T-helper 2 cell treated with Interferon-gamma antibody and Interleukin-4, amounts not matched to agents 5 μg/mL and 100 μg/mL, for 36 hours (primary cell): ENCODE measurements around the gene SDR39U1.
"Not testable (repeated sequence)": the region's sequence is repeated elsewhere in the genome, so short reads cannot be mapped to it uniquely, and the experiment has no call there.

Source experiments
- DNase-seq: peaks from one replicate; pipeline ENCODE4 v3.0.0; 2021; ENCODE audit warnings: low spot score
- H3K27ac Mint-ChIP-seq: one replicate; pipeline ENCODE4 v1.8.0; 2021; ENCODE audit warnings: mild to moderate bottlenecking, mixed read lengths
- H3K27me3 Mint-ChIP-seq: one replicate; pipeline ENCODE4 v1.8.0; 2021; ENCODE audit warnings: low read depth, mixed read lengths
- H3K36me3 Mint-ChIP-seq: one replicate; pipeline ENCODE4 v1.8.0; 2021; ENCODE audit warnings: low read depth, mixed read lengths
- H3K4me1 Mint-ChIP-seq: one replicate; pipeline ENCODE4 v1.8.0; 2021; ENCODE audit warnings: low read depth, mixed read lengths
- H3K4me3 Mint-ChIP-seq: one replicate; pipeline ENCODE4 v1.8.0; 2022; ENCODE audit warnings: mild to moderate bottlenecking, moderate library complexity, mixed read lengths
- H3K9me3 Mint-ChIP-seq: one replicate; pipeline ENCODE4 v1.8.0; 2021; ENCODE audit warnings: mixed read lengths

The SDR39U1 gene, protein sequence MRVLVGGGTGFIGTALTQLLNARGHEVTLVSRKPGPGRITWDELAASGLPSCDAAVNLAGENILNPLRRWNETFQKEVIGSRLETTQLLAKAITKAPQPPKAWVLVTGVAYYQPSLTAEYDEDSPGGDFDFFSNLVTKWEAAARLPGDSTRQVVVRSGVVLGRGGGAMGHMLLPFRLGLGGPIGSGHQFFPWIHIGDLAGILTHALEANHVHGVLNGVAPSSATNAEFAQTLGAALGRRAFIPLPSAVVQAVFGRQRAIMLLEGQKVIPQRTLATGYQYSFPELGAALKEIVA

DNA sequence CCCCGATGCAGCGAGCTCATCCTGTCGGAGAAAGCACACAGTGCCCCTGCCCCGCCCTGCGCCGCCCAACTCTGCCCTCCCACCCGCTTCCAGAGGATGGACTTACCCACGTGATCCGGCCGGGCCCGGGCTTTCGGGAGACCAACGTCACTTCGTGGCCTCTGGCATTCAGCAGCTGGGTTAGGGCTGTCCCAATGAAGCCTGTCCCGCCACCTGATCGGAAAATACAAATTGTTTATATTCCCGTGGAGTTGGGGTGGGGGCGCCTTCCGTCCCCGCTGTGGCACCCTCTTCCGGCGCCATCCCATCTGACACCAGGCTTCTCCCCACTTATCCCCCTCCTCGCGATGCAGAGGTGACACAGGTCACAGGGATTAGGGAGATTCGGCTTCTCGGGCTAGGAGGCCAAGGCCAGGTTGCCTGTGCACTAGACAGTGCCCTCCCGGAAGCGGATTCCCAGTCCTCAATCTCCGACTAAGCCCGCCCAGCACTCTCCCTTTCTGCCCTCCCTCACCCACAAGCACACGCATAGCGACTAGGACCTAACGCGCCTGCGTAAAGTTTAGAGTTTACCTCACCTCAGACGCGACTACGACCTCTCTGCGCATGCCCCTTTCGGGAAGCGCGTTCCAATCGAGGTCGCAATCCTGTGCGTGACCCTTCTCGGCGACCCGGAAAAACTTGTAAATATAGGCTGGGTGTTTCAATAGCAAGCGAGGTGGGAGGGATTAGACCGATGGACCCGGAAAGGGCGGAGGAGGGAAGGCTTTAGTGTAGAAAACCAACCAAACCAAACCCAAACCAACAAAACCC, at the start of gene SDR39U1:
Gene SDR39U1, minus strand, starts transcription at position 537 of the 813 bp plus-strand sequence. Its CDS starts 7 bp downstream, at position 530.
- DNase-seq: peak; percentile 98
- Mint-ChIP-seq H3K4me3 (peak within 1 kb of the TSS; percentile 92), H3K9me3 (no peaks in the 10 kb centered on the region), H3K27me3 (no peaks in the 10 kb centered on the region), H3K27ac (peak within 1 kb of the TSS; percentile 97), H3K4me1 (peaks cover 41% of the 10 kb centered on the region), H3K36me3 (peaks cover 42% of the 10 kb centered on the region)

DNA sequence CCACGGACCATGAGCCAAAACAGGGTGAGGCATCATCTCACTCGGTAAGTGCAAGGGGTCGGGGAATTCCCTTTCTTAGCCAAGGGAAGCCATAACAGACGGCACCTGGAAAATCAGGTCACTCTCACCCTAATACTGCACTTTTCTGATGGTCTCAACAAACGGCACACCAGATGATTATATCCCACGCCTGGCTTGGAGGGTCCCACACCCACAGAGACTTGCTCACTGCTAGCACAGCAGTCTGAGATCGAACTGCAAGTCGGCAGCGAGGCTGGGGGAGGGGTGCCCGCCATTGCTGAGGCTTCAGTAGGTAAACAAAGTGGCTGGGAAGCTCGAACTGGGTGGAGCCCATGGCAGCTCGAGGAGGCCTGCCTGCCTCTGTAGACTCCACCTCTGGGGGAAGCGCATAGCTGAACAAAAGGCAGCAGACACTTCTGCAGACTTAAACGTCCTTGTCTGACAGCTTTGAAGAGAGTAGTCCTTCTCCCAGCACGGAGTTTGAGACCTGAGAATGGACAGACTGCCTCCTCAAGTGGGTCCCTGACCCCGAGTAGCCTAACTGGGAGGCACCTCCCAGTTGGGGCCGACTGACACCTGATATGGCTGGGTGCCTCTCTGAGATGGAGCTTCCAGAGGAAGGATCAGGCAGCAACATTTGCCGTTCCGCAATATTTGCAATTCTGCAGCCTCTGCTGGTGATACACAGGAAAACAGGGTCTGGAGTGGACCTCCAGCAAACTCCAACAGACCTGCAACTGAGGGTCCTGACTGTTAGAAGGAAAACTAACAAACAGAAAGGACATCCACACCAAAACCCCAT, 49.2 kb upstream of the SDR39U1 start:
- H3K27me3 Mint-ChIP-seq, H3K4me3 Mint-ChIP-seq: not testable (repeated sequence)

DNA sequence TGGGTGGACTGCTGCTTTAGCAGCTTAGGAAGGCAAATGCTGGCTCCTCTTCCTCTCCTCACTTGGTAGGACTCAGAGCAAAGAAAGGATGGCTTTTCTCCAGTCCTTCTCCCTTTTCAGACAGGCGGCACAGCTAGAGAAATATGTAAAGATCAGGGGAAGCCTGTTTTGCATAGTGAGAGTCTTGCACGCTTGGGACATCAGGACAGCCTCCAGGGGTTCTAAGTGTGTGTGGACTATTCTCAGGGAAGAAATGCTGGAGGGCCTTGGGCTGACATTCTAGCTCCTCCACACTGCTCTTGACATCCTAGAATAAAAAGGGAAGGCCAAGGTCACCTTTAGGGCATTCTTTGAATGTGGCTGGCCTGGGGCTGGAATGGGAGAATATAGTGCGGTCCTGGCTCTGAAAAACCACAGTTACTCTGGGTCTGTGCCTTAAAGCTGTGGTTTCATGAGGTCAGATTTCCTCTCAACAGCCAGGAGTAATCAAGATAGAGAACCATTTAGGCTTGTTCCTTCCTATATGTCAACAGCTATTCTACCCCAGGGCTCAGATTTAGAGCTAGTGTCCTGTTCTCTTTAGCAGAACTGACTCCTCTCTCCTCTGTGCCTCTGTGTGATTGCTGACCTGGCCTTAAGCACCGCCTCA, 41.2 kb upstream of the SDR39U1 start:
- DNase-seq: no peak
- no peaks in the 10 kb centered on the region for H3K27me3 Mint-ChIP-seq
- H3K27ac Mint-ChIP-seq: peak overlapping the region; percentile 55
- no peaks in the 10 kb centered on the region for H3K9me3 Mint-ChIP-seq
- H3K36me3 Mint-ChIP-seq: no peaks in the 10 kb centered on the region
- peak overlapping the region; percentile 52 for H3K4me3 Mint-ChIP-seq
- H3K4me1 Mint-ChIP-seq: peaks cover 17% of the 10 kb centered on the region

More for the DNA sequence above, 49.2 kb upstream of the SDR39U1 start:
- H3K9me3 Mint-ChIP-seq, H3K4me1 Mint-ChIP-seq, H3K27ac Mint-ChIP-seq, DNase-seq, H3K36me3 Mint-ChIP-seq: not testable (repeated sequence)

DNA sequence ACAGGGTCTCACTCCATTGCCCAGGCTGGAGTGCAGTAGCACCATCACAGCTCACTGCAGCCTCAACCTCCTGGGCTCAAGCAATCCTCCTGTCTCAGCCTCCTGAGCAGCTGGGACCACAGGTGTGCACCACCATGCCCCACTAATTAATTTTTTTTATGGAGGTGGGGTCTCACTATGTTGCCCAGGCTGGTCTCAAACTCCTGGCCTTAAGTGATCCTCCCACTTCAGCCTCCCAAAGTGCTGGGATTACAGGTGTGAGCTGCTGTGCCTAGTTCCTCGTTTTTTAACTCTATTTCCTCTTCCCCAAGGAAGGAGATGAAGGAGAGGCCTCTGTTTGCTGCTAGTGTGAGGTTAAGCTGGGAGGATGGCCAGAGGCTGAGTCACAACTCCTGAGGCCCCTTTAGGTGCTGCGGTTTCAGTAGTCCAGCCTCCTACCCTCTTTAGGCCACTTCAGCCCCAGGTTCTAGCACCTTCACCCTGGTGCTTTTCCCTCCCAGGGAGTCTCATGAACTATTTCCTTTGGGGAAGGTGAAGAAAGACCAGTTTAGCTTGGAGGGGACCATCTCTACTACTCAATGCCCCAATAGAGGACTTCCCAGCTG, 40.2 kb upstream of the SDR39U1 start:
- not testable (repeated sequence) for DNase-seq, H3K4me3 Mint-ChIP-seq, H3K27ac Mint-ChIP-seq

DNA sequence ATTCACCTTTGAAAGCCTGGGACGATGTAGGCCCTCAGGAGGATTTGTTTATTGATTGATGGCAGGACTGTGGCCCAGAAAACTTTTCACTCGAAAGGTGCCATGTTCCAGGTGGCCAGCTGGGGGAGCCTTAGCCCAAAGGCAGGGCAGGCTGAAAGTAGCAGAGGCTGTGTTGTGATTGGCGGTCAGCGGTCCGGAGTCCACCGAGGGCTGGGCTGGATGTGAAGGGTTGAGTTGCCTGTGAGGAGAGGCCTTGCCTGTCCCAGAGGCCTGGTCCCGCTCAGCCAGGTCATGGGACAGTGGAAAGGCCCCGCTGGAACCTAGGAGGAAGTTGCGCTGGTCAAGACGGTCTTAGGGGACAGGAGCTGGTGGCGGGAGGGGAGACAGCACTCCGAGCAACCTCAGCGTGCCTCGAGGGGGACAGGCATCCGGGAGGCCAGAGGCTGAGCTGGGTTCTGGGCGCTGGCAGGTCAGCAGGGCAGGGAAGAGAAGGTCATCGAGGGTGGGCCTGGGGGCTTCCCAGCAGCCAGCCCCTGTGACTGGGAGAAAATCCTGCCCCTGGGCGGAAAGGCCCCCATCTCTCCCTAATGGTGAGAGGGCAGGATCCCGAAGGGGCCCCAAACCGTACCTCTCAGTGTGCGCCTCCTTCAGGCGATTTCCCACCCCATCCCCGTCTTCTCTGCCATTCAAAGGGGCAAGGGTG, 39.2 kb upstream of the SDR39U1 start:
- Mint-ChIP-seq H3K27ac (peak overlapping the region; percentile 39), H3K9me3 (no peaks in the 10 kb centered on the region), H3K4me1 (peaks cover 17% of the 10 kb centered on the region), H3K4me3 (peak overlapping the region; percentile 64), H3K36me3 (no peaks in the 10 kb centered on the region), H3K27me3 (no peaks in the 10 kb centered on the region)
- peak; percentile 43 for DNase-seq

More for the DNA sequence above, 40.2 kb upstream of the SDR39U1 start:
- not testable (repeated sequence) for H3K36me3 Mint-ChIP-seq, H3K27me3 Mint-ChIP-seq, H3K9me3 Mint-ChIP-seq
- peaks cover 17% of the 10 kb centered on the region for H3K4me1 Mint-ChIP-seq

DNA sequence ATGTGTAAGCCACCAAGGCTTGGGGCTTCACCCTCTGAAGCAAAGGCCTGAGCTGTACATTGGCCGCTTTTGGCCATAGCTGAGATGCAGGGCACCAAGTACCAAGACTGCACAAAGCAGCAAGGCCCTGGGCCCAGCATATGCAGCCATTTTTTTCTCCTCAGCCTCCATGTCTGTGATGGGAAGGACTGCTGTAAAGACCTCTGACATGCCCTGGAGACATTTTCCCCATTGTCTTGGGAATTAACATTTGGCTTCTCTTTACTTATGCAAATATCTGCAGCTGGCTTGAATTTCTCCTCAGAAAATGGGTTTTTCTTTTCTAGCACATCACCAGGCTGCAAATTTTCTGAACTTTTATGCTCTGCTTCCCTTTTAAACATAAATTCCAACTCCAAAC, 37.4 kb upstream of the SDR39U1 start:
- not testable (repeated sequence) for H3K9me3 Mint-ChIP-seq

DNA sequence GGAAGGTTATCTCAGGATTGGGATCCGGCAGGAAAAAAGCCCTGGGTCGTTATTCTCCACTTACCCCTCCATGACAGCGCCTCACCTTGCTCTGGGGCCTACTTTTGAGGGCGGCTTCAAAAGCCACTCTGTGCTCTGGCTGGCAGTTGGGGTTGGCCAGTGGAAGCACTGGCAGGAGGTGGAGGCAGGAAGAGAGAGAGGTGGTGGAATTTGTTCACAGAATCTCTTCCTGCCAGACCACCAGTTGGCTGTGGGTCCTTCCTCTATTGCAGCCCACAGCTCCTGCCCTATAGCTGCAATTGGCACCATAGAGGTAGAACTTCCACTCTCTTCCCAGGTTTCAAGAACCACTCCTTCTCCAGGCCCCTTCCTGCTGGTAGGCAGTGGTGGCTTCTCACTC, 32.7 kb upstream of the SDR39U1 start:
- Mint-ChIP-seq H3K4me3 (no peak overlapping the region), H3K36me3 (no peaks in the 10 kb centered on the region), H3K27me3 (no peaks in the 10 kb centered on the region), H3K27ac (no peak overlapping the region), H3K9me3 (no peaks in the 10 kb centered on the region), H3K4me1 (no peaks in the 10 kb centered on the region)
- no peak for DNase-seq

More for the DNA sequence above, 37.4 kb upstream of the SDR39U1 start:
- not testable (repeated sequence) for H3K27ac Mint-ChIP-seq, H3K36me3 Mint-ChIP-seq, DNase-seq, H3K4me3 Mint-ChIP-seq, H3K27me3 Mint-ChIP-seq
- H3K4me1 Mint-ChIP-seq: peaks cover 17% of the 10 kb centered on the region

DNA sequence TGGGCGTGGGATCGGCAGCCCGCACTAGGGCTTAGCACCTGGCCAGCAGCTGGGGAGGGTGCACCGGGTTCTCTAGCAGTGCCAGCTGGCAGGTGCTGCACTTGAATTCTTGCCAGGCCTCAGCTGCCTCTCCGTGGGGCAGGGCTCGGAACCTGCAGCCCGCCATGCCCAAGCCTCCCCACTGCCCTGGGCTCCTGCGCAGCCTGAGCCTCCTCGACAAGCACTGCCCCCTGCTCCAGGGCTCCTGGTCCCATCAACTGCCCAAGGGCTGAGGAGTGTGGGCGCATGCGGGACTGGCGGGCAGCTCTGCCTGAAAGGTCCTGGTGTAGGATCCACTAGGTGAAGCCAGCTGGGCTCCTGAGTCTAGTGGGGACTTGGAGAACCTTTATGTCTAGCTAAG, 30.6 kb upstream of the SDR39U1 start:
- Mint-ChIP-seq H3K36me3 (no peaks in the 10 kb centered on the region), H3K27me3 (peaks cover 4% of the 10 kb centered on the region), H3K4me1 (no peaks in the 10 kb centered on the region), H3K27ac (no peak overlapping the region), H3K9me3 (no peaks in the 10 kb centered on the region), H3K4me3 (no peak overlapping the region)
- no peak for DNase-seq

DNA sequence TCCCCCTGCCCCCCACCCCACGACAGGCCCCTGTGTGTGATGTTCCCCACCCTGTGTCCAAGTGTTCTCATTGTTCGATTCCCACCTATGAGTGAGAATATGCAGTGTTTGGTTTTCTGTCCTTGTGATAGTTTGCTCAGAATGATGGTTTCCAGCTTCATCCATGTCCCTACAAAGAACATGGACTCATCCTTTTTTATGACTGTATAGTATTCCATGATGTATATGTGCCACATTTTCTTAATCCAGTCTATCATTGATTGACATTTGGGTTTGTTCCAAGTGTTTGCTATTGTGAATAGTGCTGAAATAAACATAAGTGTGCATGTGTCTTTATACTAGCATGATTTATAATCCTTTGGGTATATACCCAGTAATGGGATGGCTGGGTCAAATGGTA, 27.9 kb upstream of the SDR39U1 start:
- not testable (repeated sequence) for H3K27me3 Mint-ChIP-seq, H3K27ac Mint-ChIP-seq, H3K4me3 Mint-ChIP-seq, H3K9me3 Mint-ChIP-seq, H3K36me3 Mint-ChIP-seq, DNase-seq, H3K4me1 Mint-ChIP-seq

DNA sequence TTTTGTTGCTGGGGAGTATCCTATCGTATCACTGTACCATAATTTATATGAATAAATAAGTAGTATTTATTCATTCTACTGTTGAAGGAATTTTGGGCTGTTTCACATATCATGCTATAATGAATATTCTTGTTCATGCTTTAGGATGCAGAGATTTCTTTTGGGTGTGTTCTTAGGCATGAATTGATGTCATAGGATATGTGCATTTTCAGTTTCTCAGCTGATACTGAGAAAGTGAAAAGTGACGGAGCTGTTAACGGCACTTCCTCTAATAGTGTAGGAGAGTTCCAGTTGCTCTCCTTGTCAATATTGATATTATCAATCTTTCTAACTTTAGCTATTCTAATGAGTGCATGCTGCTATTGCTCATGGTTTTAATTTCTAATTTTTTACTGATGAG, 23.2 kb upstream of the SDR39U1 start:
- H3K27me3 Mint-ChIP-seq: peaks cover 4% of the 10 kb centered on the region
- no peak overlapping the region for H3K4me3 Mint-ChIP-seq
- no peak for DNase-seq
- no peaks in the 10 kb centered on the region for H3K36me3 Mint-ChIP-seq
- peaks cover 5% of the 10 kb centered on the region for H3K4me1 Mint-ChIP-seq
- no peaks in the 10 kb centered on the region for H3K9me3 Mint-ChIP-seq
- H3K27ac Mint-ChIP-seq: no peak overlapping the region

DNA sequence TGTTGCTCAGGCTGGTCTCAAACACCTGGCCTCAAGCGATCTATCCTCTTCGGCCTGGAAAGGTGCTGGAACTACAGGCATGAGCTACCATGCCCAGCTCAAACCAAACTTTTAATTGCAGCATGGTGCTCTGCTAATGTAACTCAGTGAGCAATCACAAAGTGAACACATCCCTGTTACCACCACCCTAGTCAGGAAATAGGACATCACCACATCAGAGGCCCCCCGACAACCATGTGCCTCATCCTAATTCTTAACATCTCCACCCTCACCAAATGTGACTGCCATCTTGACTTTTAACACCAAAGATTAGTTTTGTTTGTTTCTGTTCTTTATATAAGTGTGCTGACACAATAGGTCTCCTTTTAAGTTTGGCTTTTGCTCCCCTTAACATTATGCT, 22.8 kb upstream of the SDR39U1 start:
- Mint-ChIP-seq H3K9me3 (no peaks in the 10 kb centered on the region), H3K27ac (no peak overlapping the region), H3K4me3 (no peak overlapping the region), H3K4me1 (peaks cover 5% of the 10 kb centered on the region), H3K36me3 (no peaks in the 10 kb centered on the region), H3K27me3 (peaks cover 4% of the 10 kb centered on the region)
- DNase-seq: no peak

DNA sequence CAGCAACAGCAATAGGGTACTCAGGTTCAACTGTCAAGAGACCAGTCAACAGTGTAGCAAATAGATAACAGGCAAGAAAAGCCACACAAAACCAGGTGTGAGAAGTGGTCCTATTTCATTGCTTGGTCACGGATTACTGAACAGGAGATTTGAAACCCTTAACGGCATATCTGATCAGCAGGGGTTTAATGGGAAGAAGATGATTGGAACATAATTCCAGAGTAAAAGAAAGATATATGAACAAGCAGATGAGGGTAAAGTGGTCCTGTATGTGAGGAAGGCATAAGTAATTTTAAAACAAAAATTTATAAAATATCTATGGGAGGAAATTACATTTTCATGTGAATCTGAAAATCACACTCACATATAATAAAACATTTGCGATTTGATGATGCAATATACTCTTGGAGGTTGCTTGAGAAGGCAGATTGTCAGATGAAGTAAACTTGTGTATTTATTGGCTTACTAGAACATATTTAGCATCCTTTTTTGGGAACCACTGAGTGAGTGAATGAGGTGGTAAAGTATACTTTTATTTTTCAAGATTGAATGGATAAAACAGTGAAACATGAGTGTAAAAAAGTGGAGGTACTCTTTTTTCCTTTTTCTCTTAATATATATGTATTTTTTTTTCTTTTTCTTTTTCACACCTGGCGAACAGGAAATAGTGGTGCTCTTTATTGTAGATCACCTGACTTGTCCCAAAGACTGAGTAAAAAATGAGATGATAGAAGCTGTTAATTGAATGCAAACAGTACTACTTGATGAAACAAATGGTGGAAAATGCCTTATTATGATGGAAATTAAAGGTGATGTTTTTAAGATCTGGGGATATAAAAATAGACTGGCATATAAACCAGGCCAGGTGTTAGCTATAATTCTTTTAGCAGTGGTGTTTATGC, 21.6 kb upstream of the SDR39U1 start:
- peak overlapping the region; percentile 13 for H3K27ac Mint-ChIP-seq
- H3K4me3 Mint-ChIP-seq: no peak overlapping the region
- peaks cover 5% of the 10 kb centered on the region for H3K4me1 Mint-ChIP-seq
- DNase-seq: no peak
- H3K9me3 Mint-ChIP-seq: no peaks in the 10 kb centered on the region
- no peaks in the 10 kb centered on the region for H3K27me3 Mint-ChIP-seq
- H3K36me3 Mint-ChIP-seq: no peaks in the 10 kb centered on the region
